Ishikawa (cell line): ENCODE measurements around the gene ZDHHC11.

Experiments used
- EGR1 ChIP-seq: IDR thresholded peaks from 2 replicates; pipeline ENCODE4 v1.6.1; 2012
- EP300 ChIP-seq: IDR thresholded peaks from 2 replicates; pipeline ENCODE4 v1.6.1; 2012; ENCODE audit warnings: borderline replicate concordance
- FOXM1 ChIP-seq: IDR thresholded peaks from 2 replicates; pipeline ENCODE4 v1.6.1; 2012; ENCODE audit warnings: low read depth, borderline replicate concordance
- RAD21 ChIP-seq: IDR thresholded peaks from 2 replicates; pipeline ENCODE4 v1.6.1; 2012; ENCODE audit warnings: low read depth
- TAF1 ChIP-seq: IDR thresholded peaks from 2 replicates; pipeline ENCODE4 v1.6.1; 2012; ENCODE audit warnings: low read depth, mild to moderate bottlenecking
- TCF12 ChIP-seq: IDR thresholded peaks from 2 replicates; pipeline ENCODE4 v1.6.1; 2012; ENCODE audit warnings: low read depth
- TEAD4 ChIP-seq: IDR thresholded peaks from 2 replicates; pipeline ENCODE4 v1.6.1; 2012
- YY1 ChIP-seq: IDR thresholded peaks from 2 replicates; pipeline ENCODE4 v1.6.1; 2012; ENCODE audit warnings: low read depth
- TF ChIP-seq, protein P1 (sequence below): IDR thresholded peaks from 2 replicates; pipeline ENCODE4 v1.6.1; 2012; ENCODE audit warnings: low read depth, mild to moderate bottlenecking
- TF ChIP-seq, protein P2 (sequence below): IDR thresholded peaks from 2 replicates; pipeline ENCODE4 v1.6.1; 2012
- TF ChIP-seq, protein P3 (sequence below): IDR thresholded peaks from 2 replicates; pipeline ENCODE4 v1.6.1; 2012

DNA sequence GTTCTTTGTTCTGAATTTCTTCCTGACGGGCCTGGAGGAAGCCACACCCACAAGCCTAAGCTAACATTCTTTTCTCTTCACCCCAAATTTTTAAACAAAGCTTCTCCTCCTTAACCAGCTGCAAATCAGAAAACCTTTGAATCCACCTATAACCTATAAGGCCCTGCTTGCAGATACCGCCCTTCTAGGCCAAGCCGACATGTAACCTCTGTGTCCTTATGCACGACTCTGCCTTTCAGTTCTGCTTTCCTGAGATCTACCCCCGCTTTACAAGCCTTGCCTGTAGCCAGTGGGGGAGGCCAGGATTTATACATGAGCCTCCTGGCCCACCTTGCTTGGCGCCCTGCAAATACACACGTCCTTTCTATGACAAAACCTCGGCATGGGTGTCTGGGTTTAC, 22.5 kb upstream of the ZDHHC11 start:
- no peak for TF ChIP-seq FOXM1
- no peak for TF ChIP-seq RAD21
- TF ChIP-seq TEAD4, result no peak
- TF ChIP-seq, protein P1, sequence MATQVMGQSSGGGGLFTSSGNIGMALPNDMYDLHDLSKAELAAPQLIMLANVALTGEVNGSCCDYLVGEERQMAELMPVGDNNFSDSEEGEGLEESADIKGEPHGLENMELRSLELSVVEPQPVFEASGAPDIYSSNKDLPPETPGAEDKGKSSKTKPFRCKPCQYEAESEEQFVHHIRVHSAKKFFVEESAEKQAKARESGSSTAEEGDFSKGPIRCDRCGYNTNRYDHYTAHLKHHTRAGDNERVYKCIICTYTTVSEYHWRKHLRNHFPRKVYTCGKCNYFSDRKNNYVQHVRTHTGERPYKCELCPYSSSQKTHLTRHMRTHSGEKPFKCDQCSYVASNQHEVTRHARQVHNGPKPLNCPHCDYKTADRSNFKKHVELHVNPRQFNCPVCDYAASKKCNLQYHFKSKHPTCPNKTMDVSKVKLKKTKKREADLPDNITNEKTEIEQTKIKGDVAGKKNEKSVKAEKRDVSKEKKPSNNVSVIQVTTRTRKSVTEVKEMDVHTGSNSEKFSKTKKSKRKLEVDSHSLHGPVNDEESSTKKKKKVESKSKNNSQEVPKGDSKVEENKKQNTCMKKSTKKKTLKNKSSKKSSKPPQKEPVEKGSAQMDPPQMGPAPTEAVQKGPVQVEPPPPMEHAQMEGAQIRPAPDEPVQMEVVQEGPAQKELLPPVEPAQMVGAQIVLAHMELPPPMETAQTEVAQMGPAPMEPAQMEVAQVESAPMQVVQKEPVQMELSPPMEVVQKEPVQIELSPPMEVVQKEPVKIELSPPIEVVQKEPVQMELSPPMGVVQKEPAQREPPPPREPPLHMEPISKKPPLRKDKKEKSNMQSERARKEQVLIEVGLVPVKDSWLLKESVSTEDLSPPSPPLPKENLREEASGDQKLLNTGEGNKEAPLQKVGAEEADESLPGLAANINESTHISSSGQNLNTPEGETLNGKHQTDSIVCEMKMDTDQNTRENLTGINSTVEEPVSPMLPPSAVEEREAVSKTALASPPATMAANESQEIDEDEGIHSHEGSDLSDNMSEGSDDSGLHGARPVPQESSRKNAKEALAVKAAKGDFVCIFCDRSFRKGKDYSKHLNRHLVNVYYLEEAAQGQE, result no peak
- no peak for TF ChIP-seq TAF1
- TF ChIP-seq, protein P2, sequence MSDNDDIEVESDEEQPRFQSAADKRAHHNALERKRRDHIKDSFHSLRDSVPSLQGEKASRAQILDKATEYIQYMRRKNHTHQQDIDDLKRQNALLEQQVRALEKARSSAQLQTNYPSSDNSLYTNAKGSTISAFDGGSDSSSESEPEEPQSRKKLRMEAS, result no peak
- TF ChIP-seq, protein P3, sequence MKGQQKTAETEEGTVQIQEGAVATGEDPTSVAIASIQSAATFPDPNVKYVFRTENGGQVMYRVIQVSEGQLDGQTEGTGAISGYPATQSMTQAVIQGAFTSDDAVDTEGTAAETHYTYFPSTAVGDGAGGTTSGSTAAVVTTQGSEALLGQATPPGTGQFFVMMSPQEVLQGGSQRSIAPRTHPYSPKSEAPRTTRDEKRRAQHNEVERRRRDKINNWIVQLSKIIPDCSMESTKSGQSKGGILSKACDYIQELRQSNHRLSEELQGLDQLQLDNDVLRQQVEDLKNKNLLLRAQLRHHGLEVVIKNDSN, result no peak
- no peak for TF ChIP-seq YY1
- no peak for TF ChIP-seq EP300
- TF ChIP-seq EGR1, result no peak
- TF ChIP-seq TCF12, result no peak
